GM10266 (cell line): ENCODE measurements around the gene ZNF385B.
"Not testable (repeated sequence)": the region's sequence is repeated elsewhere in the genome, so short reads cannot be mapped to it uniquely, and the experiment has no call there.

Experiments used
- DNase-seq: peaks from one replicate; pipeline ENCODE4 v3.0.0; 2012; ENCODE audit errors: extremely low spot score
- TF ChIP-seq, protein P1 (sequence below): IDR thresholded peaks from 2 replicates; pipeline ENCODE4 v1.5.1; 2012; ENCODE audit warnings: mild to moderate bottlenecking, low read depth; ENCODE audit not compliant: control insufficient read depth, insufficient read depth; ENCODE audit errors: missing control alignments

The ZNF385B gene

DNA sequence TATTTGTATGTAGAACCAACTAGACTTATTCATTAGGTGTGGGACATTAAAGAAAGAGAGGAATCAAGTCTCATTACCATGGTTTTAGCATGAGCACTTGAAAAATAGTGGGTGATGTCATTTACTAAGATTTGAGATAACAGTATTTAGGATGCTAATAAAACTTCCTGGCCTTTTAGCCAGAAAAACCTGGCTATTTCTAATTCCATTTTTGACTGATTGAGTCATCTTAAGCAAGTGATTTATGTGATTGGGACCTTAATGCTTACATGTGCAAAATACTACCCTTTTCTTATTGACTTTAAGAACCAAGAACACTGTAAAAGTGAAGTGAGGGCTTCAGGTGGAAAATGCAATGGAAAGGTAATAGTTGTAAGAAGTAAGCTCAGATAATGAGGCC is 400.0 kb downstream of the ZNF385B start:
- no peak for DNase-seq
- TF ChIP-seq, protein P1, sequence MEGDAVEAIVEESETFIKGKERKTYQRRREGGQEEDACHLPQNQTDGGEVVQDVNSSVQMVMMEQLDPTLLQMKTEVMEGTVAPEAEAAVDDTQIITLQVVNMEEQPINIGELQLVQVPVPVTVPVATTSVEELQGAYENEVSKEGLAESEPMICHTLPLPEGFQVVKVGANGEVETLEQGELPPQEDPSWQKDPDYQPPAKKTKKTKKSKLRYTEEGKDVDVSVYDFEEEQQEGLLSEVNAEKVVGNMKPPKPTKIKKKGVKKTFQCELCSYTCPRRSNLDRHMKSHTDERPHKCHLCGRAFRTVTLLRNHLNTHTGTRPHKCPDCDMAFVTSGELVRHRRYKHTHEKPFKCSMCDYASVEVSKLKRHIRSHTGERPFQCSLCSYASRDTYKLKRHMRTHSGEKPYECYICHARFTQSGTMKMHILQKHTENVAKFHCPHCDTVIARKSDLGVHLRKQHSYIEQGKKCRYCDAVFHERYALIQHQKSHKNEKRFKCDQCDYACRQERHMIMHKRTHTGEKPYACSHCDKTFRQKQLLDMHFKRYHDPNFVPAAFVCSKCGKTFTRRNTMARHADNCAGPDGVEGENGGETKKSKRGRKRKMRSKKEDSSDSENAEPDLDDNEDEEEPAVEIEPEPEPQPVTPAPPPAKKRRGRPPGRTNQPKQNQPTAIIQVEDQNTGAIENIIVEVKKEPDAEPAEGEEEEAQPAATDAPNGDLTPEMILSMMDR: no peak

- TF ChIP-seq, protein P1: no peak
Measured at GRCh38 chr2:179460181-179460929, 401.1 kb downstream of the ZNF385B start.

GRCh38 chr2:179458113-179458512 is 403.3 kb downstream of the ZNF385B start:
- DNase-seq: not testable (repeated sequence)

More at GRCh38 chr2:179460181-179460929, 401.1 kb downstream of the ZNF385B start:
- no peak for DNase-seq

DNA sequence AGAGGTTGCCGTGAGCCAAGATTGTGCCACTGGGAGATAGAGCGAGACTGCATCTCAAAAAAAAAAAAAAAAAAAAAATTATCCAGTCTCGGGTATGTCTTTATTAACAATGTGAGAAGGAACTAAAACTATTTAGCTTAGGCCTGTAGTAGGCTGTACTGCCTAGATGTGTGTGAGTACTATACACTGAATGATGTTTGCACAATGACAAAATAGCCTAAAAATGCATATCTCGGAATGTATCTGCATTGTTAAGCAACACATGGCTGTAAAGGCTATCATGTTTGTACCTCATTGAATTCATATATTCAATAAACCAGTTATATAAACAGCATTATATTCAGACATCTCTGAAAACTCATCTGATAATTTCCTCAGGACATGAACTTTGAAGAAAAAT is 405.6 kb downstream of the ZNF385B start:
- no peak for DNase-seq
- TF ChIP-seq, protein P1: no peak

DNA sequence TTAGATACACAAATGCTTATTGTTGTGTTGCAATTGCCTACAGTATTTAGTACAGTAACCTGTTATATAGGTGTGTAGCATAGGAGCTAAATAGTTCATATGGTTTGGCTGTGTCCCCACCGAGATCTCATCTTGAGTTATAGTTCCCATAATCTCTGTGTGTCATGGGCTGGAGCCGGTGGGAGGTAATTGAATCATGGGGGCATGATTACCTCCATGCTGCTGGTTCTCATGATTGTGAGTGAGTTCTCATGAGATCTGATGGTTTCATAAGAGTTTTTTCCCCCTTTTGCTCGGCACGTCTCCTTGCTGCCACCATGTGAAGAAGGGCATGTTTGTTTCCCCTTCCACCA is 406.3 kb downstream of the ZNF385B start:
- DNase-seq: no peak
- TF ChIP-seq, protein P1: no peak

GRCh38 chr2:179454443-179455171 is 406.8 kb downstream of the ZNF385B start:
- TF ChIP-seq, protein P1: no peak
- DNase-seq: no peak

DNA sequence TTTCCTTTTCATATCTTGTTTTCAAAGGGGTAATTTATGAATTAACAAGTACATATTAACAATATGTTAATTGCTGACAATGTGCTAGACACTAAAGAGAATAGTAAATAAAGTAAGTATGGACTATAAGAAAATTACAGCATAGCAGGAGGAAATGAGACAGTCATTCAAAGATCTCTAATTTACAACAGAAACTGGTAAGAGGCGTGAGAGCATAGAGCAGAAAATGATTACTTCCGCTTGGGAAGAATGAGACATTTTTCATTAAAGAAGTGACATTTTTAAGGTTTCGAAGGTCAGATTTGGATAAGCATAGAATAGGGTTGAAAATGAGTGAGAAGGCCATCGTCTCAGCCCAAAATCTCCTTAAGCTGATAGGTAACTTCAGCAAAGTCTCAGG is 412.4 kb downstream of the ZNF385B start:
- TF ChIP-seq, protein P1: no peak
- DNase-seq: no peak
